RKO (cell line): ENCODE data around the gene AGAP1.

Experiments
- DNase-seq: peaks from one replicate; pipeline ENCODE4 v3.0.0-alpha.2; 2016; ENCODE audit warnings: low spot score

The AGAP1 gene

GRCh38 chr2:235533198-235533597 lies 39.4 kb downstream of the AGAP1 start:
- no peak for DNase-seq

DNA sequence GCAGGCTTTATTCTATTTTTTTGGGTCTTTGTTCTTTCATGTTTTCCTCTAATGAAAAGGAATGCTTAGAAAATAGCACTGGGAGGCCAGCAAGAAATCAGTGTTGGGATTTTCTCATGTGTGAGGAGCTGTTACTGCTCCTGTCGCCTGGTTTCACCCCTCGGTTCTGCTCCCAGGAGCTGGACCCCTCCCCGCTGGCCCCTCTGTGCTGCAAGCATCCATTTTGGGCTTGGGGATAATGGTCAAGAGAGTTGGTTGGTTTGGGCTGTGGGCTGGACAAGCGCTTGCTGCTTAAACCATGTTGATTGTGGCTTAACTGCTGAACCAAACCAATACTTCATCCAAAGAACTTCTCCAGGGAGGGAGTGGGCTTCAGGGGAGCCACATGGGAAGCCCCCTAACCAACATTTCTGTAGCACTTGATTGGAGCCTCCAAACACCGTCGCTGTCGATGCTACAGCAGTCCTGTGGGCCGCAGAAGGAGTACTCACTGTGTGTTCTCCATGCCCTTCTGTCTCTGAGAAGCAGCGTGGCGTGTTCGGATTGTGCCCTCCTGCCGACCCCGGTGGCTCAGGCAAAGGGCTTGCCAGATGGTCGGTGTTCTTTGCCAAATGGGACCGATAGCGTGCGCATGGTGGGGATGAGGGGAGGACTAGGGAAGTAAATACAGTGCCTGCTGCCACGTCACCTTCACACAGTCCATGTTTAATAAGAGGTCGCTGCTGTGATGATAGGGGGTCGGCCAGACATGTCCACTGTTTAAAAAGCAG lies 40.0 kb downstream of the AGAP1 start:
- DNase-seq, result no peak

DNA sequence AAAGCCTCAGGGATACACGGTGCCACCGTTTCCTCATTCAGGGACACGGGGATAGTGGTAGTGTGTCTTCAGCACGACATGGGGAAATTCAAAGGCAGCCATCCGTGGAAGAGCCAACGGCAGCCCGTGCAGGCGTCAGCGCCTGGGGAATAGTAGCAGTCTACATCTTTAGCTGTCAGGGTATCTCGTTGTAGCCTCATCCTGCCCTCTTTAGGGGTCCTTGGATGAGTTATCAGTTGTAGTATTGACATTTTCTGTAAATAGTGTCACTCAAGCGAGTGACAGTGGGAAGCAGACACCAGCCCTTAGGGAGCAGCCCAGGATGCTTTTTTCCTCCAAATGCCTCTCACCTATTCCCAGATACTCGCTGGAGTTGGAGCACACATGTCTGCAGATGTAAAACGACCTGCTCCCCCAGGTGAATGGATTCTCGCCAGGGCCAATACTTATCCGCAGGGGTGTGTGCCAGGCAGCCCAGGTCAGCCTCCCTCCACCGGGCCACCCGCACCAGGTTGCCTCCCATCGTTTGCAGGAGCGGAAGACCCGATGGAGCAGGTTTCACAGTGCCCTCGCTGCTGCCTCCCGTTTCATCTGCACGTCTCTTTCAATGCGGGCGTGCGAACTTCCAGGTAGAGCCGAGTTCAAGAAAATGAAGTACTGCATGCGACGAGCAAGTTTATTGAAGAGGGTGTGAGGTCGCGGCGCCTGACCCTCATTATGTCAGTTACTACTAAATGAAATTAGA lies 41.0 kb downstream of the AGAP1 start:
- no peak for DNase-seq

DNA sequence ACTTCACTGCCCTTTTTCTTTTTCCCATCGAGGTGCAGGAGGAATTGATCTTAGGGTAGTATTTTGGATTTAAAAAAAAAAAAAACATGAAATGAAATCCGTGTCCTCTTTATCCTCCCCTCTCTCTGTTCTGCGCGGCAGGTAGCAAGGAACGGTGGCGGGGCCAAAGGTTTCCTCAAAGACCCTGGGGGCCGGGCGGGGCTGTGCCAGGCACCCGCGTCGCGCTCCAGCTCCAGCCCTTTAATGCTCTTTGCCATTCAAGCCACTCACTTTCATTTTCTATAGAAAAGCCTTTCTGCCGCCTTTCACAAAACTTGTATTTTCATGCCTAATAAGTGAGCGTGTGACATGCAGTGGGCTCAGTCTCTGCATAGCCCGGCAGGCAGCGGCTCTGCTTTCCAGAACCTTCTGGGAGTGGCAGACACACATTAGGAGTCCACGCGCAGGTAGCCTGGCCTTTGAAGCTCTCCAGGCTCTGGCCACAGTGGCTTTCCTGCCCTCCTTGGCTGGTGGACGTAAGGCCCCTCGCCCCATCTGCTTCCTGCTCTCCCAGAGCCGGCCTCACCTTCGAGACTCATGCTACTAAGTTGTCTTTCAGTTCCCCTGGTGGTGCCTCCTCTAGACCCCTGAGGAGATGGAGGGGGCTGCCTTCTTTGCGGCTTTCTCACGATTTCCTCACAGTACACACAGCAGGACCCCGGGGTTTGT lies 41.7 kb downstream of the AGAP1 start:
- DNase-seq, result no peak

DNA sequence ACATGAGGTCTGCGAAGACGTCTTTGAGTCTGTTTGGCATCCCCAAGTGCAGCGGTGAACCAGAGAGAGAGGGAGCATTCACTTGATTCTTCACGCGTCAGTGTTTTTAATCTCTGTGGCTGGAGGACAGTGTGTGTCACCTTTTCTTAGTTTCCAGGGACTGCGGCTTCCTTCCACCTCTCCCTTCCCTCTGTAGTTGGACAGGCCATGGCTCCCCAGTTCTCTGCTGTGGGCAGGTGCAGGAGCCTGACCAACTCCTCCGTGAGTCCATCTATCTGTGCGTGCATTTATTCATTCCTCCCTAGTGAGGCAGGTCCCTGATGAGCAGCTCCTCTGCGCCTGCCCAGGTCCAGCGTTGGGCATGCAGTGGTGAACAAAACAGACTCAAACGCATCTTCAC lies 42.9 kb downstream of the AGAP1 start:
- DNase-seq, result no peak

- DNase-seq, result no peak
Measured at GRCh38 chr2:235537186-235537585, 43.3 kb downstream of the AGAP1 start.

DNA sequence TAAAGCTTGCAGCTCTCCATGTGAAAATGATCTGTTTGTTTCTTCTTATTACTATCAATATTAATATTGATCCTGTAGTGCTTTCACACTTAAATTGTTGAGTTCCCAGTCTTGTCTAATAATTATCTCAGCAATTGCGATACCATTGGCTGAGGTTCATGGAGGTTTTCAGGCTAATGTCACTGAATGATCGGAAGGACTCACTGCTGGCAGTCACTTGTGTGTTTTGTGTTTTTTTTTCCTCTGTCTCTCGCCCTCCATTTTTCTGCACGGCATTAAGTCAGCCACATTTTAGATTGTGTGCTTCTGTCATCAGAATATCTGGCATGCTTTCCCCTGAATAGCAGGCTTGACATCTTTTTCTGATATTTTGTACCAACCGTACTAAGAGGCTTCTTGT lies 43.7 kb downstream of the AGAP1 start:
- no peak for DNase-seq

DNA sequence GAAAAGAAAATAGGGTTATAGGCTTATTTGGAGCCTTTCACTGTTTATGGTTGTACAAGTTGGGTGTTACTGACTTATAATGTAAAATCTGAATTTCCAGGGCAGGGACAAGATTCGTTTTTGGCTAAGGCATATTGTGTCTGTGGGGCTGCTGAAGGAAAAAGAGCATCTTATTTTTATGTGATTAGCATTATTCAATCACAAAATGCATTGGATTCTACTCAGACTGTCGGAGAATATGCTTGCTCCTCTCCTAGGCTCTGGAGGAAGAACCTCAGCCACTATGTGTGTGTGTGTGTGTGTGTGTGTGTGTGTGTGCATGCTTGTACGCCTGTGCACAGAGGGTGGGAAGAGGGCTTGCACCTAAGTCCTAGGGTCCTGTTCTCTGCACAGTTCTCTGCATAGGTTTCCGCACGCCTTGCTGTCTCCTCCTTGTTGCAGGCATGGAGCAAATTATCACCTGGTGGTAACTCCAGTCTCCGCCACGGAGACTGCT lies 44.3 kb downstream of the AGAP1 start:
- no peak for DNase-seq

DNA sequence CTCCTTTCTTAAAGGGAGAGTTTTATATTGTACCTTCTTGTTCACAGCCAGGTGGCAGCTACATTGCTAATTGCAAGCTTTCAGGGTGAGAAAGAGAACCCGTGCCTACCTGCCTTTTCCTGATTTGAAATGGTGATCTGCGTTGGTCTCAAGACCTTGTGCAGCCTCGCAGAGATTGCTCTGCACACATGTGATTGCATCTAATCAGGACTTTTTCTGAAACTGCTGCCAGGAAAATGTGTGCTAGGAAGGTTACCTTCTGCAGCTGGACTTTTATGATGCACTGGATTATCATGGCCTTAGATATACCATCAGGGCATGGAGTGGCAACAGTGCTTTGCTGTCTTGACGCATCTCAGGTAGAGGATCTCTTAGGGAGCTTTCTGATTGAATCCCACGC lies 45.1 kb downstream of the AGAP1 start:
- DNase-seq, result no peak

DNA sequence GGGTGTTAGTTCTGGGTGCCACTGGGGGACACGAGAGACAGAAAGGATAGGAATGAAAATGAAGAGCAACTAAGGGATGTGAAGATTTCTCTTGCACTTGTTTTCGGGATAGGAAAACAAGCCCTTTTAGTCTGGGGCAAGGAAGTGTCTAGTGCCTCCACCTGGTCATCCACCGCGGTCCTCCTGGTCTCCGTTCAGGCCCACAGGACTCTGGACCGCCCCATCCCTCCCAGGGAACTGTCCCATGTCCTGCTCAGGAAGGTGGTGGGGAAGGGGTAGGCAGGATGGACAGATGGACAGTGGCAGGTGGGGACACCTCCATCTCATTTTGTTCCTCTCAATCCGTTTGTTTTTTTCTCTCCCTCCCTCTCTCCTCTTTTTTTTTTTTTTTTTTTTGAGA lies 45.9 kb downstream of the AGAP1 start:
- no peak for DNase-seq

DNA sequence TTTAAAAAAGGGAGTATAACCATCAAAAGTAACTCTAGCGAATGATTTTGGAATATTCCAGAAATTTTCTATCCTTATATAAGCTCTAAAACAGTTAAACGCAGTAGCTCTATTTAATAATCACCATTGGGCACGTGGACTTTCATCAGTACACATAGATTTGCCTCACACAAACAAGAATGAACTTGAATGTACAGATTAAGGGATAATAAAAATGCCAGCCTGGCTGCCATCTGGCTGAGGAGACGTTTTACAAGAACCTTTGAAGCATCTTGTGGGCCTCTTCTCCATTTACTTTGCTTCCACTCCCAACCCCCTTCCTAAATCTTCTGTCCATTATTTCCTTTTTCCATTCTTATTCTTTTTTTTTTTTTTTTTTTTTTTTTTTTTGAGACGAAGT lies 47.2 kb downstream of the AGAP1 start:
- DNase-seq, result no peak

DNA sequence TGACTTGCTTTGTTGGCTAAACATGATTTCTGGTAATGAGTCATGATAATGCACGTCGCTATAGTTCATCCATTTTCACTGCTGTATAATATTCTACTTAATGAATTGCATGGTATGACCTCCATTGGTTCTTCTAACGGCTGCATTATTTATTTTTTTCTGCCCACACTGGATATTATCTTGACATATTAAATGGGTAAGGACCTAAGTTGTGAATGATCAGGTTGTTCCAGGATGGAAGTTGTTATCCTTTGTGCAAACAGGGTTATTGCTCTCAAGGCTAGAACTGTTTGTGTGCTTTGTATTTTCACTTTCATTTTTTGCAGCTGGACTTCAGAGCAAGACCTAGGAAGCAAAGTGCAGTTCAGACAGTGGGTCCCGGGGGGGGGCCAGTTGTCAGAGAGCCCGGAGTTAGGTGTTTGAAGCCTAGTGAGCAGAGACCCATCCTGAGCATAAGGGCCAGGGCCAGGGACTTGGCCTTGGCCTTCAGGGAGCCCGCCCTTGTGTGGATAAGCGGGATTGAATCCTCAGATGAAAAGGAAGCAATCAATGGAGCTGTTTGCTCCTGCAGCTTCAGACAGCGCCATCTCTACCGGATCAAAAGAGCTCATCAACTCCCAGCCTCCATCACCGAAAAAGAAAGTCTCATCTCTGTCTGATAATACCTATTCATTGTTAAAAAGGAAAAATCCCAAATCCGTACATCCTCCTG lies 48.2 kb downstream of the AGAP1 start:
- no peak for DNase-seq

GRCh38 chr2:235542733-235543127 lies 48.9 kb downstream of the AGAP1 start:
- no peak for DNase-seq

DNA sequence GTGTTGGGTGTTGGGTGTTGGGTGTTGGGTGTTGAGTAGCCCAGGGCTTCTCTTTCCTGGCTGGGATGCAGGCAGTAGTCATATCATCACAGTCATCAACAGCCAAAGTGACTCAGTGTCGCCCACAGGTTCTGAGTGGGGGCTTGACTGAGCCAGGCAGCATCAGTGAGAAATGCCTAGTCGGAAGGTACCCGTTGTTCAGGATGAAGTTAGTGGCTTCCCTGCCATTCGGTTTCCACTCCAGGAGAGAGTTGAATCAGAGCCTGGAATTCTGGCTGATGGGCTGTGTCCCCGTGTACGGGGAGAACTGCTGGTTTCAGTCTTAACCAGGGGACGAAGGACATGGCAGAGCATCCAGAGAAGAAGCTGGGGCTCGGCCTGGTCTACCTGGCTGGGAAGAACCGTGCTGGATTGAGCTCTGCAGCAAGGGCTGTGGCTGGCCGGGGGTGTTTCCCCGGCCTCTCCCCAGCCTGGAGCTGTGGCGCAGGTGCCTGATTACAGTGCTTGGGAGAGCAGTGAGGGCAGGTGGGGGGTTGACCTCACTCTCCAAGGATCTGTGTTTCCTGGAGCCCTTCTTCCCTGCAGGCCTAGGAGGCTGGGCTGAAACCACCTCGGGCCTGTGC lies 49.4 kb downstream of the AGAP1 start:
- DNase-seq, result peak; percentile 34

- no peak for DNase-seq
Measured at GRCh38 chr2:235543851-235544688, 50.2 kb downstream of the AGAP1 start.

GRCh38 chr2:235544689-235544969 lies 50.8 kb downstream of the AGAP1 start:
- no peak for DNase-seq

- DNase-seq, result no peak
Measured at GRCh38 chr2:235545339-235546150, 51.7 kb downstream of the AGAP1 start.

GRCh38 chr2:235546151-235546435 lies 52.2 kb downstream of the AGAP1 start:
- DNase-seq, result no peak

GRCh38 chr2:235546436-235546835 lies 52.6 kb downstream of the AGAP1 start:
- DNase-seq, result no peak

DNA sequence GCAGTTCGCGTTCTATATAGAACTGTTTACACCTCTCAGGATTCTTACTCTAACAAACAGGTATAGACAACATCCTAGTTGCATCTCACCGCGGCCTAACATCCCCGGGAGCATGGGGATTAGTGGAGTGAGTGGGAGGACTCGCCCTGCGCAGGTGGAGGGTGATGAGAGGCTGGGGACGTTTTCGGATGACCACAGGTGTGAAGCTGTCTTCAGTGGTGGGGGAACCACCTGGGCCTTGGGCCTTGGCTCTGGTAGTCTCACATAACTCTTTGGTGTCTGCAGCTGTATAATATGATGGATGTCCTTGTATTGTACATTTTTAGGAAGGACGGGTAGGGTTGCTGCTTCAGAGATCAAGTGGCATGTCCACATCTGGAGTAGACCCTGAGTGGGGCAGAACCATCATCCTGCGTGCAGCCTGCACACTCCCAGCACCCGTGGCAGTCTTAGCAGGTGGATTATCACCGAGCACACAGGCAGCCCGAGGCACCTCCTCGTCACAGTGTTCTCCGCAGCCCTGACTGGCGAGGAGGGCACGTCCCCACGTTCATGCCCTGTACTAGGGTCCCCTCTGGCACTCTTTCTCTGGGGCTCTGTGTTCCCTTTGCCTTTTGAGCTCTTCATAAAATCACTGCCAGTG lies 56.0 kb downstream of the AGAP1 start:
- no peak for DNase-seq
